GM19099 (cell line): Measurements from ENCODE around the gene PDE3A.

Experiments used
- POLR2A ChIP-seq: IDR thresholded peaks from 3 replicates; pipeline ENCODE4 v1.6.1; 2011; ENCODE audit warnings: low read depth; ENCODE audit not compliant: insufficient read length; ENCODE audit errors: extremely low read depth

PDE3A gene

DNA sequence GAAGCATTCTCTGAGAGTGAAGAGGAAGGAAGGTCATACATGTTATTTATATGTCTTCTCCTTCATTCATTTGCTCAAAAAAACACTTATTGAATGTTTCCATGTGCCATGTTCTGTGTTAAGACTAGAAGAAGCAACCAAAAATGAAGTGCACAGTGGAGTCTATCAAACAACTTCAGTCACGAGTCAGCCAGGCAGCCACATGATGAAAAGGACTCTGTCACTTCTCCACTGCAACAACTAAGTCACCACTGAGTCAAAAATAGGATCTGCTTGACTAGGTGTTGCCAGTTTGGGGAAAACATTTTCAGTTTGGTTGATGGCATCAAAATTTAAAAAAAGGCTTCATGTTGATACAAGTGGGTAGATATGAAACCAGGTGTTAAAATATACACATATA, 142.5 kb downstream of the PDE3A start:
- TF ChIP-seq POLR2A: no peak

GRCh38 chr12:20513189-20513588, 144.9 kb downstream of the PDE3A start:
- no peak for TF ChIP-seq POLR2A

GRCh38 chr12:20514598-20514997, 146.3 kb downstream of the PDE3A start:
- TF ChIP-seq POLR2A: no peak

- no peak for TF ChIP-seq POLR2A
Measured at GRCh38 chr12:20520532-20520931, 152.2 kb downstream of the PDE3A start.

GRCh38 chr12:20523658-20524057, 155.3 kb downstream of the PDE3A start:
- TF ChIP-seq POLR2A: no peak

DNA sequence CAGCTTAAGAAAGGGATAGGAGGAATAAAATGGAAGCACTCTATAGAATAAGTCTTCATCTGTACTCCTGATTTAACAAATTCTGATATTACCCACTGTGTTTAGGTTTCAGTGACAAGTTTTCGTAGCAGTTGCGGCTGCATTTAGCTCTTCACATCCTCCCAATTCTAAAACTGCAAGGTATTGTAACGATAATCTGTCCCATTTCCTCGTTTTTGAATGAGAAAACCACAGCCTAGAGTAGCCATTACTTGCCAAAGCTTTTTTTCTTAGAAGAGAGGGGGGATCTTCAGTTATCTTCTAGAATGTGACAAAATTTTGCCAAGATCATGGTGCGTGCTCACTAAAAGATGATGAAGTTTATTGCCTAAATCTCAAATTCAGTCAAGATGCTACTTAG, 155.8 kb downstream of the PDE3A start:
- TF ChIP-seq POLR2A: no peak

GRCh38 chr12:20525064-20525610, 156.8 kb downstream of the PDE3A start:
- TF ChIP-seq POLR2A: no peak

- no peak for TF ChIP-seq POLR2A
Measured at GRCh38 chr12:20527417-20528163, 159.3 kb downstream of the PDE3A start.

- no peak for TF ChIP-seq POLR2A
Measured at GRCh38 chr12:20528208-20528607, 159.9 kb downstream of the PDE3A start.

DNA sequence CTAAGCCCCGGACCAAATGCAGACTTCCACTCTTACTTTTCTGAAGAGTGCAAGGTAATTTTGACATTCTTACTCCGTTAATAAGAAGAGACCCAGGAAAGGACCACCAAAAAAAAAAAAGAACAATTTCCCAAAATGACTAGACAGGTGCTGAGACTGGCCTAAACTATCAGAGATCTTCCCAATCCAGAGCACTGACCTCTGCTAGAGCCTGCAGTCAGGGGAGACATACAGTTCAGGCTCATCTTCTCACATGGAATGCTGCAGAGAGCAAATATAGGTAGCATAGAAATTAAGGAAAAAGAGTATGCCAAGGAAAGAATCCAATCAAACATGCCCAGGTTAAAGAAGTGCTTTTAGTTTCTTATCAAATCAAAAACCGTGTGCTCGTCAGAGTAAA, 177.9 kb downstream of the PDE3A start:
- no peak for TF ChIP-seq POLR2A

GRCh38 chr12:20547816-20548575, 179.7 kb downstream of the PDE3A start:
- no peak for TF ChIP-seq POLR2A

GRCh38 chr12:20548611-20549010, 180.3 kb downstream of the PDE3A start:
- TF ChIP-seq POLR2A: no peak

GRCh38 chr12:20549108-20549719, 180.9 kb downstream of the PDE3A start:
- no peak for TF ChIP-seq POLR2A

GRCh38 chr12:20555015-20555414, 186.7 kb downstream of the PDE3A start:
- no peak for TF ChIP-seq POLR2A

- no peak for TF ChIP-seq POLR2A
Measured at GRCh38 chr12:20555771-20556170, 187.4 kb downstream of the PDE3A start.
